A549 (cell line): Measurements from ENCODE around the gene HDAC7. TPM values are rescaled to one million over a fixed set of nuclear protein-coding genes. Genes with fewer than 3 reads are reported as not detected.

Experiments used
- ATAC-seq, 2 experiments: fragments of 200-7000 bp in 1 of 2; fragments of >200 bp in 1 of 2; cut with Nextera tagmentation in 1 of 2; cut with Tn5 transposase in 1 of 2; 3 replicates each; pipeline versions ENCODE4 v1.8.0 to v1.9.1; 2018 to 2020; ENCODE audit warnings: mild to moderate bottlenecking in 1 of 2, moderate library complexity in 1 of 2
- CTCF ChIA-PET: fragments of 300-600 bp; sonication (Branson Sonifier 250); formaldehyde crosslinking; extraction: SDS; loops from one replicate; lab custom pipeline; 2021; ENCODE audit warnings: antibody characterized with exemption, inconsistent platforms; lab: Yijun Ruan, JAX
- POLR2A ChIA-PET: fragments of 350-600 bp; formaldehyde crosslinking; extraction: SDS; loops from one replicate; lab custom pipeline; 2021; ENCODE audit warnings: antibody characterized with exemption, inconsistent platforms; lab: Yijun Ruan, JAX
- DNase-seq, 2 experiments: peaks; one replicate each; pipeline versions ENCODE4 v3.0.0 to v3.0.0-alpha.2; 2011 to 2016; ENCODE audit warnings: low read depth in 1 of 2, low spot score in 1 of 2
- FAIRE-seq: peaks from 2 replicates; lab custom pipeline; 2011; peaks lifted over from hg19 to GRCh38; lab: Jason Lieb, UNC
- H3K27ac ChIP-seq, 2 experiments: fragments of >200 bp; sonication (Bioruptor Twin); formaldehyde crosslinking; 3 replicates each; pipeline ENCODE4 v1.5.1; 2016 to 2017
- H3K4me1 ChIP-seq: fragments of >200 bp; sonication (Bioruptor Twin); formaldehyde crosslinking; 3 replicates; pipeline ENCODE4 v1.6.1; 2016
- H3K4me2 ChIP-seq: fragments of >200 bp; sonication (Bioruptor Twin); formaldehyde crosslinking; 3 replicates; pipeline ENCODE4 v1.6.1; 2016
- H3K4me3 ChIP-seq: fragments of >200 bp; sonication (Bioruptor Twin); formaldehyde crosslinking; 3 replicates; pipeline ENCODE4 v1.5.1; 2016
- H3K9me3 ChIP-seq: fragments of >200 bp; sonication (Bioruptor Twin); formaldehyde crosslinking; 3 replicates; pipeline ENCODE4 v1.6.1; 2016
- BHLHE40 ChIP-seq: IDR thresholded peaks from 2 replicates; pipeline ENCODE4 v1.6.1; 2012; ENCODE audit warnings: low read depth, low read length, inconsistent platforms
- CBX2 ChIP-seq: fragments of 200-600 bp; sonication (generic); IDR thresholded peaks from 2 replicates; pipeline ENCODE4 v1.6.1; 2016; ENCODE audit warnings: low read depth, mild to moderate bottlenecking, borderline replicate concordance
- EHMT2 ChIP-seq: fragments of 200-600 bp; sonication (generic); IDR thresholded peaks from 2 replicates; pipeline ENCODE4 v1.6.1; 2016; ENCODE audit warnings: antibody characterized with exemption, low read depth, mild to moderate bottlenecking, moderate library complexity
- HEYL ChIP-seq: fragments of 250-450 bp; sonication (Bioruptor Pico); IDR thresholded peaks from 2 replicates; pipeline ENCODE4 v1.8.0; 2021; ENCODE audit warnings: mild to moderate bottlenecking, moderate library complexity
- HOXB5 ChIP-seq: fragments of 250-450 bp; sonication (Bioruptor Pico); IDR thresholded peaks from 2 replicates; pipeline ENCODE4 v1.5.0; 2020; ENCODE audit warnings: mild to moderate bottlenecking, moderate library complexity
- JUN ChIP-seq, 2 experiments: fragments of >200 bp; sonication (Bioruptor Twin); formaldehyde crosslinking; IDR thresholded peaks; 2 replicates in 1 of 2; 3 replicates in 1 of 2; pipeline ENCODE4 v1.6.1; 2016 to 2017
- JUNB ChIP-seq: fragments of >200 bp; sonication (Bioruptor Twin); formaldehyde crosslinking; IDR thresholded peaks from 2 replicates; pipeline ENCODE4 v1.6.1; 2016
- KDM5A ChIP-seq: fragments of 200-600 bp; sonication (generic); IDR thresholded peaks from 2 replicates; pipeline ENCODE4 v1.6.1; 2016; ENCODE audit warnings: antibody characterized with exemption, mild to moderate bottlenecking
- MAZ ChIP-seq: fragments of 150-350 bp; IDR thresholded peaks from 2 replicates; pipeline ENCODE4 v1.6.1; 2014; ENCODE audit warnings: antibody characterized with exemption, low read depth, low read length, borderline replicate concordance
- RAD21 ChIP-seq, 2 experiments: fragments of >200 bp in 1 of 2; sonication (Bioruptor Twin) in 1 of 2; formaldehyde crosslinking in 1 of 2; IDR thresholded peaks in 1 of 2; conservative IDR thresholded peaks in 1 of 2; 2 replicates in 1 of 2; 3 replicates in 1 of 2; pipeline ENCODE4 v1.6.1; 2012 to 2018; ENCODE audit warnings: inconsistent platforms in 1 of 2
- RNF2 ChIP-seq: fragments of 200-600 bp; sonication (generic); IDR thresholded peaks from 2 replicates; pipeline ENCODE4 v1.6.1; 2016; ENCODE audit warnings: low read depth, mild to moderate bottlenecking, antibody characterized with exemption, moderate library complexity, borderline replicate concordance
- SMC3 ChIP-seq: fragments of >200 bp; sonication (Bioruptor Twin); formaldehyde crosslinking; IDR thresholded peaks from 3 replicates; pipeline ENCODE4 v1.6.1; 2018; ENCODE audit warnings: inconsistent platforms
- ZSCAN20 ChIP-seq: fragments of 250-450 bp; sonication (Bioruptor Pico); IDR thresholded peaks from 2 replicates; pipeline ENCODE4 v1.8.0; 2022; ENCODE audit warnings: mild to moderate bottlenecking, moderate library complexity
- WGBS: methylation state at CpG from one replicate; pipeline ENCODE4 v1.1.6; 2017; ENCODE audit errors: missing lambda C conversion rate; 5-methylcytosine and 5-hydroxymethylcytosine counted together
- polyA plus RNA-seq, 4 experiments: library from polyadenylated mRNA; depleted of rRNA in 3 of 4; stranded (reverse); fragments of >200 nt; fragmentation: RNase III in 1 of 4; extraction: RNeasy Plus Mini Kit Qiagen cat#74134 plus additional on column Dnase treatment in 1 of 4; gene quantifications; 2 replicates in 3 of 4; 3 replicates in 1 of 4; pipeline ENCODE4 v1.2.3, GENCODE V29; 2011 to 2017
- TF ChIP-seq, protein P1 (sequence below): fragments of >200 bp; sonication (Bioruptor Twin); formaldehyde crosslinking; IDR thresholded peaks from 2 replicates; pipeline ENCODE4 v1.6.1; 2016
- TF ChIP-seq, protein P2 (sequence below): IDR thresholded peaks from 2 replicates; pipeline ENCODE4 v1.6.1; 2012
- TF ChIP-seq, protein P3 (sequence below): IDR thresholded peaks from 2 replicates; pipeline ENCODE4 v1.6.1; 2012
- TF ChIP-seq, protein P4 (sequence below): fragments of >200 bp; sonication (Bioruptor Twin); formaldehyde crosslinking; IDR thresholded peaks from 3 replicates; pipeline ENCODE4 v1.6.1; 2016
- TF ChIP-seq, protein P5 (sequence below): fragments of 250-450 bp; sonication (Bioruptor Pico); IDR thresholded peaks from 2 replicates; pipeline ENCODE4 v1.5.0; 2021; ENCODE audit warnings: mild to moderate bottlenecking, moderate library complexity, borderline replicate concordance
- TF ChIP-seq, protein P6 (sequence below): IDR thresholded peaks from 2 replicates; pipeline ENCODE4 v1.6.1; 2012; ENCODE audit warnings: low read depth, borderline replicate concordance
- TF ChIP-seq, protein P7 (sequence below): fragments of >200 bp; sonication (Bioruptor Twin); formaldehyde crosslinking; IDR thresholded peaks from 3 replicates; pipeline ENCODE4 v1.5.1; 2016

Gene HDAC7
- polyA plus RNA-seq, 2 of the 4 experiments (the other 2 are of a cell fraction): 17.2 to 36.0 TPM

DNA sequence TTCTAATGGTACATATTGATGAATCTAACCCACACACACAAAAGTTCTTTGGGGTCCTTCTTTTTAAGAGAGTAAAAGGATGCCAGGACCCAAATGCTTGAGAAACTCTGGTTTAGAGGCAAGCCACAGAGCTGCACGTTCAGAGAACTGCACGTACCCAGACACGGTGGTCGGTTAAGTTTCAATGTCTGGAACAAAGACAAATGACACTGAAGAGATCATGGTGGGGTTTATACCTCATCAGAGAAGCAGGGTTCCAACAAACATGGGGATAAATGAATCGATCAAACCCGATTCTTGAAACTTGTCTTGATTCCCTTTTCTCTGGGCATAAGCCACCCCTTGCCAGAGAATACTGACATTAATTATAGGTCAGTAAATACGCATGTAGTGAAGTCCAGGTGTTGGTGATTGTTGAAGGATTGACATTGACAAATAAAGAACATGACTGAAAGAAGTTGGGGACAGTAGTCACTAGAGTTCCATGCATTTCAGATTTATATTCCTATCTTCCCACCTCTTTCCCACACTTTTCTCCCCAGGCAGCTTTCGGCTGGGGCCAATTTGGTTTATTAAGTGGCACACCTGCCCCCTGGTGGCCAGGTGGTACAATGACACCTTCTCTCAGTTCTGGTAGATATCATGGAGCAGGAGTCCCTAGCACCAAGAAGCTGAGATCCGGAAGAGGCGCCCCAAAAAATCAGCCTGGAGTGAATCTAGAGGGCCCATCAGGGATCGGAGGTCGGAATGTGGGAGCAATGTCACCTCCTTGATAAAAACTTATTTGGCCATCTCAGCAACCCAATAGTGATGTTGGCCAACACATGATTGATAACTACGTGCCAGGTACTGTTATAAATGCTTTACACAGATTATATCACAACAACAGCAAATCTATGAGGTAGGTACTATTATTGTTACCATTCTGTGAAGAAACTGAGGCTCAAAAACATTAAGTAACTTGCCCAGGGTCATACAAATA, 17.8 kb upstream of the HDAC7 start:
- WGBS: 43% methylated on average over 13 of the region's 13 CpGs
- no peak overlapping the region; a peak in 1 of 6 replicates for H3K27ac ChIP-seq

DNA sequence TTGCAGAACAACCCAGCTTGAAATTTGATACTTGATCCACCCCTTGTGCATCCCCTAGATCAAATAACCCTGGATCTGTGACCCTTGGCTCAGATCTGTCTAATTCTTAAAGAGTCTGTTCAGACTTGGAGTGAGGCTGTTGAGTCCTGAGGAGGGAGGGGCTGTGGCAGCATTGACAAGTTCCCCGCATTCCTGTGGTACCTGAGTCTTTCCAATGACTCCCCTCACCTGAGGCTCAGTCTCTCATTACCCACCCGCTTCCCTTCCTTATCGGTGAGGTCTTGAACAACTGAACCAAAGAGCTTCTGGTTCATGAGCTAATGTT, 16.1 kb upstream of the HDAC7 start:
- Histone ChIP-seq H3K9me3 (no peaks in the 10 kb centered on the region), H3K27ac (no peak overlapping the region; a peak in 1 of 6 replicates), H3K4me2 (no peak overlapping the region), H3K4me3 (no peak overlapping the region), H3K4me1 (0 out of 3 replicates have a peak, but pooled peaks cover 3% of the 10 kb centered on the region)
- WGBS: 92% methylated on average over 3 of the region's 3 CpGs
- TF ChIP-seq ZSCAN20 (CRISPR knock-in tag): no peak
- TF ChIP-seq, protein P1, sequence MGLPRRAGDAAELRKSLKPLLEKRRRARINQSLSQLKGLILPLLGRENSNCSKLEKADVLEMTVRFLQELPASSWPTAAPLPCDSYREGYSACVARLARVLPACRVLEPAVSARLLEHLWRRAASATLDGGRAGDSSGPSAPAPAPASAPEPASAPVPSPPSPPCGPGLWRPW: no peak
- TF ChIP-seq KDM5A: no peak
- TF ChIP-seq BHLHE40: no peak
- TF ChIP-seq, protein P2, sequence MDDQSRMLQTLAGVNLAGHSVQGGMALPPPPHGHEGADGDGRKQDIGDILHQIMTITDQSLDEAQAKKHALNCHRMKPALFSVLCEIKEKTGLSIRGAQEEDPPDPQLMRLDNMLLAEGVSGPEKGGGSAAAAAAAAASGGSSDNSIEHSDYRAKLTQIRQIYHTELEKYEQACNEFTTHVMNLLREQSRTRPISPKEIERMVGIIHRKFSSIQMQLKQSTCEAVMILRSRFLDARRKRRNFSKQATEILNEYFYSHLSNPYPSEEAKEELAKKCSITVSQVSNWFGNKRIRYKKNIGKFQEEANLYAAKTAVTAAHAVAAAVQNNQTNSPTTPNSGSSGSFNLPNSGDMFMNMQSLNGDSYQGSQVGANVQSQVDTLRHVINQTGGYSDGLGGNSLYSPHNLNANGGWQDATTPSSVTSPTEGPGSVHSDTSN: no peak
- no peak for TF ChIP-seq JUN (IDR thresholded peaks at IDR 0.05)
- no peak for TF ChIP-seq HOXB5
- TF ChIP-seq HEYL (CRISPR knock-in tag): no peak
- no peak for TF ChIP-seq CBX2
- TF ChIP-seq, protein P3, sequence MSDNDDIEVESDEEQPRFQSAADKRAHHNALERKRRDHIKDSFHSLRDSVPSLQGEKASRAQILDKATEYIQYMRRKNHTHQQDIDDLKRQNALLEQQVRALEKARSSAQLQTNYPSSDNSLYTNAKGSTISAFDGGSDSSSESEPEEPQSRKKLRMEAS: no peak
- TF ChIP-seq, protein P4, sequence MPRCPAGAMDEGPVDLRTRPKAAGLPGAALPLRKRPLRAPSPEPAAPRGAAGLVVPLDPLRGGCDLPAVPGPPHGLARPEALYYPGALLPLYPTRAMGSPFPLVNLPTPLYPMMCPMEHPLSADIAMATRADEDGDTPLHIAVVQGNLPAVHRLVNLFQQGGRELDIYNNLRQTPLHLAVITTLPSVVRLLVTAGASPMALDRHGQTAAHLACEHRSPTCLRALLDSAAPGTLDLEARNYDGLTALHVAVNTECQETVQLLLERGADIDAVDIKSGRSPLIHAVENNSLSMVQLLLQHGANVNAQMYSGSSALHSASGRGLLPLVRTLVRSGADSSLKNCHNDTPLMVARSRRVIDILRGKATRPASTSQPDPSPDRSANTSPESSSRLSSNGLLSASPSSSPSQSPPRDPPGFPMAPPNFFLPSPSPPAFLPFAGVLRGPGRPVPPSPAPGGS: no peak
- TF ChIP-seq, protein P5, sequence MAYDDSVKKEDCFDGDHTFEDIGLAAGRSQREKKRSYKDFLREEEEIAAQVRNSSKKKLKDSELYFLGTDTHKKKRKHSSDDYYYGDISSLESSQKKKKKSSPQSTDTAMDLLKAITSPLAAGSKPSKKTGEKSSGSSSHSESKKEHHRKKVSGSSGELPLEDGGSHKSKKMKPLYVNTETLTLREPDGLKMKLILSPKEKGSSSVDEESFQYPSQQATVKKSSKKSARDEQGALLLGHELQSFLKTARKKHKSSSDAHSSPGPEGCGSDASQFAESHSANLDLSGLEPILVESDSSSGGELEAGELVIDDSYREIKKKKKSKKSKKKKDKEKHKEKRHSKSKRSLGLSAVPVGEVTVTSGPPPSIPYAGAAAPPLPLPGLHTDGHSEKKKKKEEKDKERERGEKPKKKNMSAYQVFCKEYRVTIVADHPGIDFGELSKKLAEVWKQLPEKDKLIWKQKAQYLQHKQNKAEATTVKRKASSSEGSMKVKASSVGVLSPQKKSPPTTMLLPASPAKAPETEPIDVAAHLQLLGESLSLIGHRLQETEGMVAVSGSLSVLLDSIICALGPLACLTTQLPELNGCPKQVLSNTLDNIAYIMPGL: no peak
- no peak for TF ChIP-seq JUNB
- TF ChIP-seq RNF2: no peak
- TF ChIP-seq EHMT2: no peak
- ATAC-seq (no peak), DNase-seq (no peak), FAIRE-seq (no peak)
- POLR2A ChIA-PET: interaction anchor here (0.9 to 1.0 kb wide), 2 partner anchors 15 to 34 kb away, joined by 3 to 4 read pairs; no protein-coding TSS in a partner anchor
- CTCF ChIA-PET: interaction anchor here (0.6 to 31.0 kb wide), 9 partner anchors 8 to 128 kb away, joined by 3 to 1532 read pairs (median 111); partner anchors contain the start of genes HDAC7, RPAP3, SLC48A1 and TMEM106C

More for the DNA sequence above, 17.8 kb upstream of the HDAC7 start:
- ATAC-seq (peak; percentile 51 to 83; a peak in 5 of 6 replicates), DNase-seq (peak; percentile 82 to 89), FAIRE-seq (no peak)
- CTCF ChIA-PET: interaction anchor here (0.5 to 31.0 kb wide), 35 partner anchors 10 to 343 kb away, joined by 3 to 1532 read pairs (median 8); partner anchors contain the start of genes ENDOU, HDAC7, RAPGEF3 and RPAP3
- no peak overlapping the region for H3K4me3 ChIP-seq
- H3K4me1 ChIP-seq: 0 out of 3 replicates have a peak, but pooled peaks cover 3% of the 10 kb centered on the region
- no peaks in the 10 kb centered on the region for H3K9me3 ChIP-seq
- POLR2A ChIA-PET: interaction anchor here (0.6 to 2.3 kb wide), 6 partner anchors 10 to 131 kb away, joined by 3 to 20 read pairs (median 4); partner anchors contain the start of genes HDAC7, RPAP3 and VDR
- H3K4me2 ChIP-seq: no peak overlapping the region
- TF ChIP-seq, protein P6, sequence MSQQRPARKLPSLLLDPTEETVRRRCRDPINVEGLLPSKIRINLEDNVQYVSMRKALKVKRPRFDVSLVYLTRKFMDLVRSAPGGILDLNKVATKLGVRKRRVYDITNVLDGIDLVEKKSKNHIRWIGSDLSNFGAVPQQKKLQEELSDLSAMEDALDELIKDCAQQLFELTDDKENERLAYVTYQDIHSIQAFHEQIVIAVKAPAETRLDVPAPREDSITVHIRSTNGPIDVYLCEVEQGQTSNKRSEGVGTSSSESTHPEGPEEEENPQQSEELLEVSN: no peak; the same call in 1 of the 2 replicates
- peak; percentile 96 for TF ChIP-seq SMC3
- TF ChIP-seq, protein P3: peak; percentile 19; the same call in 1 of the 2 replicates
- TF ChIP-seq, protein P7, sequence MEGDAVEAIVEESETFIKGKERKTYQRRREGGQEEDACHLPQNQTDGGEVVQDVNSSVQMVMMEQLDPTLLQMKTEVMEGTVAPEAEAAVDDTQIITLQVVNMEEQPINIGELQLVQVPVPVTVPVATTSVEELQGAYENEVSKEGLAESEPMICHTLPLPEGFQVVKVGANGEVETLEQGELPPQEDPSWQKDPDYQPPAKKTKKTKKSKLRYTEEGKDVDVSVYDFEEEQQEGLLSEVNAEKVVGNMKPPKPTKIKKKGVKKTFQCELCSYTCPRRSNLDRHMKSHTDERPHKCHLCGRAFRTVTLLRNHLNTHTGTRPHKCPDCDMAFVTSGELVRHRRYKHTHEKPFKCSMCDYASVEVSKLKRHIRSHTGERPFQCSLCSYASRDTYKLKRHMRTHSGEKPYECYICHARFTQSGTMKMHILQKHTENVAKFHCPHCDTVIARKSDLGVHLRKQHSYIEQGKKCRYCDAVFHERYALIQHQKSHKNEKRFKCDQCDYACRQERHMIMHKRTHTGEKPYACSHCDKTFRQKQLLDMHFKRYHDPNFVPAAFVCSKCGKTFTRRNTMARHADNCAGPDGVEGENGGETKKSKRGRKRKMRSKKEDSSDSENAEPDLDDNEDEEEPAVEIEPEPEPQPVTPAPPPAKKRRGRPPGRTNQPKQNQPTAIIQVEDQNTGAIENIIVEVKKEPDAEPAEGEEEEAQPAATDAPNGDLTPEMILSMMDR: peak; percentile 91
- TF ChIP-seq RAD21 (conservative IDR thresholded peaks at IDR 0.05 in 1 of 2, IDR thresholded peaks at IDR 0.05 in 1 of 2): peak; percentile 94 to 96
- TF ChIP-seq MAZ: no peak
- TF ChIP-seq CBX2: no peak
- TF ChIP-seq, all 56 proteins: peak for 4
